PFSK-1 (cell line): ENCODE measurements around the gene SPECC1.

Source experiments
- POLR2AphosphoS5 ChIP-seq: IDR thresholded peaks from 2 replicates; pipeline ENCODE4 v1.6.1; 2012; ENCODE audit warnings: low read depth, mild to moderate bottlenecking, control low read depth, low read length, moderate library complexity
- SIN3A ChIP-seq: IDR thresholded peaks from 2 replicates; pipeline ENCODE4 v1.6.1; 2012; ENCODE audit warnings: mild to moderate bottlenecking, low read length, moderate library complexity, borderline replicate concordance; ENCODE audit not compliant: insufficient read depth
- TF ChIP-seq, protein P1 (sequence below), 2 experiments: IDR thresholded peaks; 2 replicates each; pipeline versions ENCODE4 v1.6.1 to v1.8.0; 2011 to 2012; ENCODE audit warnings: low read depth in 2 of 2, low read length in 2 of 2, control low read depth in 1 of 2, inconsistent platforms in 1 of 2, mild to moderate bottlenecking in 1 of 2, moderate library complexity in 1 of 2; ENCODE audit not compliant: insufficient read depth in 1 of 2

DNA sequence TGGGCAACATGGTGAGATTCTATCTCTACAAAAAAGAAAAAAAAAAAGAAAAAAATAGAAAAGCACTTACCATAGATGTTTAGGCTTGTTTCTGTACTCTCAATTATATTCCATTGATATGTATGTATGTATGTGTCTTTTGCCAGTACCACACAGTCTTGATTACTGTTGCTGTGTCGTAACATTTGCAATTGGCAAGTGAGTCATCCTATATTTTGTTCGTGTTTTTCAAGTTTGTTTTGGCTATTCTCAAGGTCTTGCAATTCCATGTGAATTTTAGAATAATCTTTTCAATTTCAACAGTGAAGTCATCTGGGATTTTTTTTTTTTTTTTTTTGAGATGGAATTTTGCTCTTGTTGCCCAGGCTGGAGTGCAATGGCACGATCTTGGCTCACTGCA is 19.3 kb downstream of the SPECC1 start:
- TF ChIP-seq, protein P1, sequence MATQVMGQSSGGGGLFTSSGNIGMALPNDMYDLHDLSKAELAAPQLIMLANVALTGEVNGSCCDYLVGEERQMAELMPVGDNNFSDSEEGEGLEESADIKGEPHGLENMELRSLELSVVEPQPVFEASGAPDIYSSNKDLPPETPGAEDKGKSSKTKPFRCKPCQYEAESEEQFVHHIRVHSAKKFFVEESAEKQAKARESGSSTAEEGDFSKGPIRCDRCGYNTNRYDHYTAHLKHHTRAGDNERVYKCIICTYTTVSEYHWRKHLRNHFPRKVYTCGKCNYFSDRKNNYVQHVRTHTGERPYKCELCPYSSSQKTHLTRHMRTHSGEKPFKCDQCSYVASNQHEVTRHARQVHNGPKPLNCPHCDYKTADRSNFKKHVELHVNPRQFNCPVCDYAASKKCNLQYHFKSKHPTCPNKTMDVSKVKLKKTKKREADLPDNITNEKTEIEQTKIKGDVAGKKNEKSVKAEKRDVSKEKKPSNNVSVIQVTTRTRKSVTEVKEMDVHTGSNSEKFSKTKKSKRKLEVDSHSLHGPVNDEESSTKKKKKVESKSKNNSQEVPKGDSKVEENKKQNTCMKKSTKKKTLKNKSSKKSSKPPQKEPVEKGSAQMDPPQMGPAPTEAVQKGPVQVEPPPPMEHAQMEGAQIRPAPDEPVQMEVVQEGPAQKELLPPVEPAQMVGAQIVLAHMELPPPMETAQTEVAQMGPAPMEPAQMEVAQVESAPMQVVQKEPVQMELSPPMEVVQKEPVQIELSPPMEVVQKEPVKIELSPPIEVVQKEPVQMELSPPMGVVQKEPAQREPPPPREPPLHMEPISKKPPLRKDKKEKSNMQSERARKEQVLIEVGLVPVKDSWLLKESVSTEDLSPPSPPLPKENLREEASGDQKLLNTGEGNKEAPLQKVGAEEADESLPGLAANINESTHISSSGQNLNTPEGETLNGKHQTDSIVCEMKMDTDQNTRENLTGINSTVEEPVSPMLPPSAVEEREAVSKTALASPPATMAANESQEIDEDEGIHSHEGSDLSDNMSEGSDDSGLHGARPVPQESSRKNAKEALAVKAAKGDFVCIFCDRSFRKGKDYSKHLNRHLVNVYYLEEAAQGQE (IDR thresholded peaks at IDR 0.05; ENCODE audit: insufficient read depth in 1 of 2, low read depth in 2 of 2, low read length in 2 of 2) = no peak
- TF ChIP-seq POLR2AphosphoS5 = no peak
- no peak for TF ChIP-seq SIN3A
